SK-N-SH (cell line): ENCODE data around the gene PHF23. TPM values are rescaled to one million over a fixed set of nuclear protein-coding genes. Genes with fewer than 3 reads are reported as not detected.

Source experiments
- CTCF ChIA-PET: fragments of 300-600, 350-600 bp; formaldehyde crosslinking; extraction: SDS; loops from one replicate; lab custom pipeline; 2021; lab: Yijun Ruan, JAX
- POLR2A ChIA-PET: fragments of 350-600 bp; sonication (Branson Sonifier 250); formaldehyde crosslinking; extraction: SDS; loops from one replicate; lab custom pipeline; 2020; ENCODE audit warnings: antibody characterized with exemption, inconsistent platforms; lab: Yijun Ruan, JAX
- DNase-seq: peaks from one replicate; pipeline ENCODE4 v3.0.0; 2012
- H2AFZ ChIP-seq: fragments of 200-600 bp; sonication (generic); 2 replicates; pipeline ENCODE4 v1.8.1; 2016; ENCODE audit warnings: antibody characterized with exemption, mild to moderate bottlenecking, low read depth
- H3F3A ChIP-seq: fragments of 200-600 bp; sonication (generic); replicated peaks from 2 replicates; pipeline ENCODE3; 2016; ENCODE audit warnings: antibody characterized with exemption, mild to moderate bottlenecking; ENCODE audit not compliant: insufficient read depth
- H3K27ac ChIP-seq, 2 experiments: fragments of 200-500 bp in 1 of 2; fragments of 200-600 bp in 1 of 2; sonication (Bioruptor generic) in 1 of 2; sonication (generic), shearing (Covaris generic) in 1 of 2; 2 replicates each; pipeline versions ENCODE4 v1.5.1 to v1.6.1; 2014 to 2016; ENCODE audit warnings: low read depth in 2 of 2, inconsistent platforms in 1 of 2, low read length in 1 of 2, mild to moderate bottlenecking in 1 of 2, mixed read lengths in 1 of 2
- H3K27me3 ChIP-seq: fragments of 200-600 bp; sonication (generic), shearing (Covaris generic); 2 replicates; pipeline ENCODE4 v1.6.1; 2016; ENCODE audit warnings: mixed run types; ENCODE audit not compliant: insufficient read depth
- H3K36me3 ChIP-seq, 2 experiments: fragments of 200-500 bp in 1 of 2; fragments of 200-600 bp in 1 of 2; sonication (Bioruptor generic) in 1 of 2; sonication (generic) in 1 of 2; replicated peaks in 1 of 2; 2 replicates each; pipeline versions ENCODE3 to v1.5.1; 2014 to 2016; ENCODE audit warnings: low read length in 1 of 2, mild to moderate bottlenecking in 1 of 2; ENCODE audit not compliant: insufficient read depth in 2 of 2, control insufficient read depth in 1 of 2
- H3K4me1 ChIP-seq, 2 experiments: fragments of 200-500 bp in 1 of 2; fragments of 200-600 bp in 1 of 2; sonication (Bioruptor generic) in 1 of 2; sonication (generic), shearing (Covaris generic) in 1 of 2; 2 replicates each; pipeline versions ENCODE4 v1.5.1 to v1.6.1; 2014 to 2016; ENCODE audit warnings: low read depth in 1 of 2, low read length in 1 of 2, mixed run types in 1 of 2; ENCODE audit not compliant: insufficient read depth in 2 of 2, control insufficient read depth in 1 of 2
- H3K4me2 ChIP-seq: fragments of 200-600 bp; sonication (generic), shearing (Covaris generic); 2 replicates; pipeline ENCODE4 v1.6.1; 2017; ENCODE audit warnings: mixed run types
- H3K4me3 ChIP-seq, 2 experiments: fragments of 200-500 bp in 1 of 2; fragments of 200-600 bp in 1 of 2; sonication (Bioruptor generic) in 1 of 2; sonication (generic), shearing (Covaris generic) in 1 of 2; 2 replicates each; pipeline versions ENCODE4 v1.5.1 to v1.8.1; 2014 to 2016; ENCODE audit warnings: low read depth in 2 of 2, inconsistent platforms in 1 of 2, low read length in 1 of 2, mild to moderate bottlenecking in 1 of 2, mixed read lengths in 1 of 2, moderate library complexity in 1 of 2
- H3K79me2 ChIP-seq: fragments of 200-600 bp; sonication (generic); 2 replicates; pipeline ENCODE4 v1.8.1; 2017; ENCODE audit warnings: mild to moderate bottlenecking; ENCODE audit not compliant: insufficient read depth
- H3K9ac ChIP-seq: fragments of 200-600 bp; sonication (generic); 2 replicates; pipeline ENCODE4 v1.6.1; 2017; ENCODE audit warnings: mixed run types
- H3K9me2 ChIP-seq: fragments of 200-600 bp; sonication (generic); 2 replicates; pipeline ENCODE4 v1.6.1; 2017; ENCODE audit warnings: mixed run types
- H3K9me3 ChIP-seq: fragments of 200-600 bp; sonication (generic); 2 replicates; pipeline ENCODE4 v1.6.1; 2017; ENCODE audit warnings: mixed run types, mild to moderate bottlenecking, moderate library complexity
- H4K20me1 ChIP-seq: fragments of 200-600 bp; sonication (generic); 2 replicates; pipeline ENCODE4 v1.6.1; 2017; ENCODE audit warnings: mild to moderate bottlenecking, mixed run types; ENCODE audit not compliant: insufficient read depth
- EP300 ChIP-seq, 2 experiments: IDR thresholded peaks; 2 replicates each; pipeline versions ENCODE4 v1.4.0 to v1.6.1; 2012; ENCODE audit warnings: borderline replicate concordance in 1 of 2, low read depth in 1 of 2, low read length in 1 of 2
- FOSL2 ChIP-seq: IDR thresholded peaks from 2 replicates; pipeline ENCODE4 v1.4.0; 2012; ENCODE audit warnings: low read depth, mild to moderate bottlenecking, moderate library complexity, borderline replicate concordance
- FOXJ3 ChIP-seq: sonication (generic); formaldehyde crosslinking; IDR thresholded peaks from 2 replicates; pipeline ENCODE4 v1.5.1; 2020; ENCODE audit warnings: mild to moderate bottlenecking, missing genetic modification reagents
- FOXM1 ChIP-seq: IDR thresholded peaks from 2 replicates; pipeline ENCODE4 v1.4.0; 2012; ENCODE audit warnings: low read depth, mild to moderate bottlenecking
- GABPA ChIP-seq: IDR thresholded peaks from 2 replicates; pipeline ENCODE4 v1.4.0; 2012; ENCODE audit warnings: low read depth, mild to moderate bottlenecking
- MEF2A ChIP-seq: IDR thresholded peaks from 2 replicates; pipeline ENCODE4 v1.4.0; 2012; ENCODE audit warnings: low read depth, borderline replicate concordance
- NFIC ChIP-seq: IDR thresholded peaks from 2 replicates; pipeline ENCODE4 v1.4.0; 2012; ENCODE audit warnings: borderline replicate concordance
- POLR2AphosphoS5 ChIP-seq: IDR thresholded peaks from 2 replicates; pipeline ENCODE4 v1.6.1; 2012; ENCODE audit warnings: low read depth, low read length
- RCOR1 ChIP-seq: fragments of 150-350 bp; IDR thresholded peaks from 2 replicates; pipeline ENCODE4 v1.6.1; 2017; ENCODE audit warnings: antibody characterized with exemption, low read length
- RFX5 ChIP-seq: IDR thresholded peaks from 2 replicates; pipeline ENCODE4 v1.6.1; 2012; ENCODE audit warnings: mild to moderate bottlenecking, improper control_type of control experiment, low read length
- SIN3A ChIP-seq: IDR thresholded peaks from 2 replicates; pipeline ENCODE4 v1.6.1; 2012; ENCODE audit warnings: low read depth, mild to moderate bottlenecking, low read length, moderate library complexity, borderline replicate concordance
- TEAD4 ChIP-seq: IDR thresholded peaks from 2 replicates; pipeline ENCODE4 v1.4.0; 2012; ENCODE audit warnings: mild to moderate bottlenecking, borderline replicate concordance; ENCODE audit not compliant: insufficient read depth
- WGBS: methylation state at CpG from one replicate; pipeline ENCODE4 v1.1.6; 2017; ENCODE audit warnings: low lambda C conversion rate; 5-methylcytosine and 5-hydroxymethylcytosine counted together
- polyA plus RNA-seq, 3 experiments: library from polyadenylated mRNA; depleted of rRNA; stranded (reverse); fragments of >200 nt; gene quantifications; 2 replicates each; pipeline ENCODE4 v1.2.3, GENCODE V29; 2012
- TF ChIP-seq, protein P1 (sequence below): IDR thresholded peaks from 2 replicates; pipeline ENCODE4; 2012
- TF ChIP-seq, protein P2 (sequence below): IDR thresholded peaks from 2 replicates; pipeline ENCODE4 v1.4.0; 2012; ENCODE audit warnings: low read depth, borderline replicate concordance
- TF ChIP-seq, protein P3 (sequence below): fragments of 200-600 bp; sonication (generic); IDR thresholded peaks from 2 replicates; pipeline ENCODE4 v1.6.1; 2017; ENCODE audit warnings: antibody characterized with exemption, mild to moderate bottlenecking, moderate library complexity
- TF ChIP-seq, protein P4 (sequence below): fragments of 150-350 bp; IDR thresholded peaks from 2 replicates; pipeline ENCODE4 v1.6.1; 2017; ENCODE audit warnings: antibody characterized with exemption, low read length, low read depth, borderline replicate concordance

PHF23 gene
- polyA plus RNA-seq, 1 of the 3 experiments (the other 2 are of a cell fraction) = 53.3 TPM

DNA sequence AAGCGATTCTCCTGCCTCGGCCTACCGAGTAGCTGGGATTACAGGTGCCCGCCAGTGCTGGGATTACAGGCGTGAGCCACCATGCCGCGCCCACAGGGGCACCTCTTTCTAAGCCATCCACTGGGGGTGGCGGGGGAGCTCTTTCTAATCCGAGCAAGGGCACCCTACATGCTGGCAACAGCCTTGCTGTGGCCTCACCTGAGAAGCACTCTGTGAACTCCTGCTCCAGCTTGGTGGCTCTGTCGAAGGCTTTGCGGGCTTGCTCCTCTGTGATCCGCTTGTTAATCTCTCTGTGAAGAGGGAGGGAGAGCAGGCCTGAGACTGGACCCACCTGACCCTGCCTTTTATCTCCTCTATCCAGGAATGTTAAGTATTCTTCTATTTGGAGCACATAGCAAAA lies 48.2 kb downstream of the PHF23 start:
- CTCF ChIA-PET = interaction anchor here (0.8 to 1.5 kb wide), 2 partner anchors 23 to 139 kb away, joined by 3 to 4 read pairs; no protein-coding TSS in a partner anchor
- H3K27me3 ChIP-seq = no peaks in the 10 kb centered on the region
- TF ChIP-seq, protein P1, sequence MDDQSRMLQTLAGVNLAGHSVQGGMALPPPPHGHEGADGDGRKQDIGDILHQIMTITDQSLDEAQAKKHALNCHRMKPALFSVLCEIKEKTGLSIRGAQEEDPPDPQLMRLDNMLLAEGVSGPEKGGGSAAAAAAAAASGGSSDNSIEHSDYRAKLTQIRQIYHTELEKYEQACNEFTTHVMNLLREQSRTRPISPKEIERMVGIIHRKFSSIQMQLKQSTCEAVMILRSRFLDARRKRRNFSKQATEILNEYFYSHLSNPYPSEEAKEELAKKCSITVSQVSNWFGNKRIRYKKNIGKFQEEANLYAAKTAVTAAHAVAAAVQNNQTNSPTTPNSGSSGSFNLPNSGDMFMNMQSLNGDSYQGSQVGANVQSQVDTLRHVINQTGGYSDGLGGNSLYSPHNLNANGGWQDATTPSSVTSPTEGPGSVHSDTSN = no peak
- TF ChIP-seq, protein P2, sequence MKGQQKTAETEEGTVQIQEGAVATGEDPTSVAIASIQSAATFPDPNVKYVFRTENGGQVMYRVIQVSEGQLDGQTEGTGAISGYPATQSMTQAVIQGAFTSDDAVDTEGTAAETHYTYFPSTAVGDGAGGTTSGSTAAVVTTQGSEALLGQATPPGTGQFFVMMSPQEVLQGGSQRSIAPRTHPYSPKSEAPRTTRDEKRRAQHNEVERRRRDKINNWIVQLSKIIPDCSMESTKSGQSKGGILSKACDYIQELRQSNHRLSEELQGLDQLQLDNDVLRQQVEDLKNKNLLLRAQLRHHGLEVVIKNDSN = no peak
- TF ChIP-seq FOSL2 (no peak), GABPA (no peak)
- no peaks in the 10 kb centered on the region for H3K9me2 ChIP-seq
- H3K27ac ChIP-seq = no peak overlapping the region
- WGBS = 98% methylated on average over 11 of the region's 12 CpGs
- H3F3A ChIP-seq = no peaks in the 10 kb centered on the region
- H3K79me2 ChIP-seq = no peaks in the 10 kb centered on the region
- no peak overlapping the region for H3K4me3 ChIP-seq
- DNase-seq = no peak
- H3K9me3 ChIP-seq = no peaks in the 10 kb centered on the region
- H2AFZ ChIP-seq = no peak overlapping the region
- POLR2A ChIA-PET = no interaction called here
- peaks cover 19 to 31% of the 10 kb centered on the region in 2 experiments for H3K36me3 ChIP-seq
- no peak overlapping the region for H3K9ac ChIP-seq
- no peaks in the 10 kb centered on the region for H4K20me1 ChIP-seq
- H3K4me2 ChIP-seq = no peak overlapping the region
- H3K4me1 ChIP-seq = no peaks in the 10 kb centered on the region

DNA sequence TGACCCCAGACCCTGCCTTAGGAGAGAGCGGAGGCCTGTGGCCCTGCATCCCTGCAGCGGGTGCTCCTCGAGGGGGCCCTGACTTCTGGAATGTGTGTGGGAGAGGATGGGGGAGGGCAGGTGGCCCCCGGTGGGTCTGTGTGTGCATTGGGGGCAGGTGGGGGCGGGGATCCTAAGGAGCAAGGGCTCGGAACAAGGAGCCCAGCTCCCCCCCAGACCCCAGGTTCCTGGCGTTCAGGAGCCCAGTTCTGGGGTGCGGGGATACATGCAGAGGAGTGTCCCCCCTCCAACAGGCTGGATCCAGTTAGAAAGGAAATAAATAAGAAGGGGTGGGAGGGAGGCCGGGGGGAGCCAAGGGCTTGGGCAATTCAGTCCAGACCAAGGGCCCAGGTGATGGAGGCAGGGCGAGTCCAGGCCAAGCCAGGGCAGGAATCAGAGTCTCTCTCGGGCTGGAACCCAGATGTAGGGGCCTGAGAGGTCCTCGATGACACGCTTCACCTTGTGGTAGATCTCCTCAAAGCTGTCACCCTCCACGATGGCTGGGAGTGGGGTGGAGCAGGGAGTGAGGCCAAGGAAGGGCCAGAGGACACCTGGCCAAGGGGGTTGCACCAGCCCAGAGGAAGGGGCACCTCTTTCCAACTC lies 48.9 kb downstream of the PHF23 start:
- Histone ChIP-seq H3K27me3 (no peaks in the 10 kb centered on the region), H3K4me2 (no peak overlapping the region), H3F3A (no peaks in the 10 kb centered on the region), H2AFZ (no peak overlapping the region), H4K20me1 (no peaks in the 10 kb centered on the region), H3K4me1 (no peaks in the 10 kb centered on the region), H3K4me3 (no peak overlapping the region), H3K9me3 (no peaks in the 10 kb centered on the region), H3K27ac (no peak overlapping the region), H3K9me2 (no peaks in the 10 kb centered on the region), H3K36me3 (peaks cover 12 to 24% of the 10 kb centered on the region in 2 experiments), H3K9ac (no peak overlapping the region), H3K79me2 (no peaks in the 10 kb centered on the region)
- no peak for DNase-seq
- POLR2A ChIA-PET = no interaction called here
- CTCF ChIA-PET = interaction anchor here (1.5 kb wide), 1 partner anchor 24 kb away, joined by 4 read pairs; no protein-coding TSS in a partner anchor
- WGBS = 93% methylated on average over 8 of the region's 14 CpGs
- TF ChIP-seq FOXM1 (no peak), TEAD4 (no peak), FOXJ3 (no peak), EP300 (IDR thresholded peaks at IDR 0.05; ENCODE audit: borderline replicate concordance in 1 of 2, low read depth in 1 of 2, low read length in 1 of 2) (no peak), SIN3A (no peak), RCOR1 (no peak), POLR2AphosphoS5 (no peak), FOSL2 (no peak), NFIC (no peak), MEF2A (no peak), GABPA (no peak), RFX5 (no peak)
- TF ChIP-seq, protein P2 = no peak
- TF ChIP-seq, protein P1 = no peak
- TF ChIP-seq, protein P3, sequence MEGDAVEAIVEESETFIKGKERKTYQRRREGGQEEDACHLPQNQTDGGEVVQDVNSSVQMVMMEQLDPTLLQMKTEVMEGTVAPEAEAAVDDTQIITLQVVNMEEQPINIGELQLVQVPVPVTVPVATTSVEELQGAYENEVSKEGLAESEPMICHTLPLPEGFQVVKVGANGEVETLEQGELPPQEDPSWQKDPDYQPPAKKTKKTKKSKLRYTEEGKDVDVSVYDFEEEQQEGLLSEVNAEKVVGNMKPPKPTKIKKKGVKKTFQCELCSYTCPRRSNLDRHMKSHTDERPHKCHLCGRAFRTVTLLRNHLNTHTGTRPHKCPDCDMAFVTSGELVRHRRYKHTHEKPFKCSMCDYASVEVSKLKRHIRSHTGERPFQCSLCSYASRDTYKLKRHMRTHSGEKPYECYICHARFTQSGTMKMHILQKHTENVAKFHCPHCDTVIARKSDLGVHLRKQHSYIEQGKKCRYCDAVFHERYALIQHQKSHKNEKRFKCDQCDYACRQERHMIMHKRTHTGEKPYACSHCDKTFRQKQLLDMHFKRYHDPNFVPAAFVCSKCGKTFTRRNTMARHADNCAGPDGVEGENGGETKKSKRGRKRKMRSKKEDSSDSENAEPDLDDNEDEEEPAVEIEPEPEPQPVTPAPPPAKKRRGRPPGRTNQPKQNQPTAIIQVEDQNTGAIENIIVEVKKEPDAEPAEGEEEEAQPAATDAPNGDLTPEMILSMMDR = no peak
- TF ChIP-seq, protein P4, sequence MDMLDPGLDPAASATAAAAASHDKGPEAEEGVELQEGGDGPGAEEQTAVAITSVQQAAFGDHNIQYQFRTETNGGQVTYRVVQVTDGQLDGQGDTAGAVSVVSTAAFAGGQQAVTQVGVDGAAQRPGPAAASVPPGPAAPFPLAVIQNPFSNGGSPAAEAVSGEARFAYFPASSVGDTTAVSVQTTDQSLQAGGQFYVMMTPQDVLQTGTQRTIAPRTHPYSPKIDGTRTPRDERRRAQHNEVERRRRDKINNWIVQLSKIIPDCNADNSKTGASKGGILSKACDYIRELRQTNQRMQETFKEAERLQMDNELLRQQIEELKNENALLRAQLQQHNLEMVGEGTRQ = no peak
